Upper lobe of left lung (tissue), 4 donors: ENCODE results near the gene C3orf20.

Source experiments
- POLR2A ChIP-seq, 4 donors: fragments of 450-650 bp; IDR thresholded peaks; one replicate each; pipeline ENCODE4 v1.5.1; 2016 to 2017; ENCODE audit warnings: antibody characterized with exemption in 4 of 4, mild to moderate bottlenecking in 2 of 4
- TF ChIP-seq, protein P1 (sequence below), 6 experiments: fragments of 450-650 bp in 4 of 6; fragments of 200-600 bp in 2 of 6; sonication (generic) in 2 of 6; IDR thresholded peaks; one replicate each; pipeline ENCODE4 v1.5.1; 2016 to 2019; ENCODE audit warnings: antibody characterized with exemption in 6 of 6

- TF ChIP-seq, protein P1, sequence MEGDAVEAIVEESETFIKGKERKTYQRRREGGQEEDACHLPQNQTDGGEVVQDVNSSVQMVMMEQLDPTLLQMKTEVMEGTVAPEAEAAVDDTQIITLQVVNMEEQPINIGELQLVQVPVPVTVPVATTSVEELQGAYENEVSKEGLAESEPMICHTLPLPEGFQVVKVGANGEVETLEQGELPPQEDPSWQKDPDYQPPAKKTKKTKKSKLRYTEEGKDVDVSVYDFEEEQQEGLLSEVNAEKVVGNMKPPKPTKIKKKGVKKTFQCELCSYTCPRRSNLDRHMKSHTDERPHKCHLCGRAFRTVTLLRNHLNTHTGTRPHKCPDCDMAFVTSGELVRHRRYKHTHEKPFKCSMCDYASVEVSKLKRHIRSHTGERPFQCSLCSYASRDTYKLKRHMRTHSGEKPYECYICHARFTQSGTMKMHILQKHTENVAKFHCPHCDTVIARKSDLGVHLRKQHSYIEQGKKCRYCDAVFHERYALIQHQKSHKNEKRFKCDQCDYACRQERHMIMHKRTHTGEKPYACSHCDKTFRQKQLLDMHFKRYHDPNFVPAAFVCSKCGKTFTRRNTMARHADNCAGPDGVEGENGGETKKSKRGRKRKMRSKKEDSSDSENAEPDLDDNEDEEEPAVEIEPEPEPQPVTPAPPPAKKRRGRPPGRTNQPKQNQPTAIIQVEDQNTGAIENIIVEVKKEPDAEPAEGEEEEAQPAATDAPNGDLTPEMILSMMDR (IDR thresholded peaks at IDR 0.05) = no peak
- no peak for TF ChIP-seq POLR2A (IDR thresholded peaks at IDR 0.05)
Observed at GRCh38 chr3:14768881-14769280, 93.9 kb downstream of the C3orf20 start.
